ENCODE measurements around the gene SDCCAG8. TPM values are rescaled to one million over a fixed set of nuclear protein-coding genes. Genes with fewer than 3 reads are reported as not detected.

SDCCAG8 gene
- total and polyA plus RNA-seq, 4 donors = 8.5 to 25.8 (median 17.5) TPM

DNA sequence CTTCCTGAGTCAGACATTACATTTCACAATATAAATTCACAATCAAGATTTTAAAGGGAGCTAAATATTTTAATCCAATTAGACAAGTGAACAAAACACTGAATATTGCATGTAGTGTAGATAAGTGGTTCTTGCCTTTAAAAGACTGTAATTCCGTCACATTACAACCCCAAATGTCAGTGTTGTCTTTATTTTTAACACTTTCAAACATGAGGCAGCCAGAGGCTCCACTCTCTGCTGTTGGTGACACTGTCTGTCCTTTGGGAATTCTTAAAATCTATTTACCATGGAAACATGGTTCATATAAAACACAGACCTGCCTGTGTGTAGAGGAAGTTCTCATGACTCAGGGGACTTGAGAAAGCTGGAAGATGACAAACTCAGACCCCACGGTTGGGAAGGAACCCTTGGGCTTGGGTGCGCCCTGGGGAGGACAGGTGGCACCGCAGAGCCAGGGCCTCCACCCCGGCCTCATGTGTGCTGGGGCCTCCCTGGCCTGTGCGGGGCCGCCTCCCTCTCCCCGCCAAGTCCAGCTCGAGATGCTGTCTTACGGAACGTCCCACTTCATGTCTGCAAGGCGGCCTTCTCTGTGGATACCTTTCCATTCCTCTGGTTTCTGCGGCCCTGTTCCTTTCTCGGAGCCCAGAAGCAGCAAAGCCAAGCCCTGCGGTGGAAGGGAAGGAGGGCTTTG lies 239.0 kb downstream of the SDCCAG8 start:
- no peak for DNase-seq (ENCODE audit: low spot score)
- H3K27ac ChIP-seq (ENCODE audit: low read depth in 1 of 2, low read length in 2 of 2) = peak overlapping the region; percentile 92

DNA sequence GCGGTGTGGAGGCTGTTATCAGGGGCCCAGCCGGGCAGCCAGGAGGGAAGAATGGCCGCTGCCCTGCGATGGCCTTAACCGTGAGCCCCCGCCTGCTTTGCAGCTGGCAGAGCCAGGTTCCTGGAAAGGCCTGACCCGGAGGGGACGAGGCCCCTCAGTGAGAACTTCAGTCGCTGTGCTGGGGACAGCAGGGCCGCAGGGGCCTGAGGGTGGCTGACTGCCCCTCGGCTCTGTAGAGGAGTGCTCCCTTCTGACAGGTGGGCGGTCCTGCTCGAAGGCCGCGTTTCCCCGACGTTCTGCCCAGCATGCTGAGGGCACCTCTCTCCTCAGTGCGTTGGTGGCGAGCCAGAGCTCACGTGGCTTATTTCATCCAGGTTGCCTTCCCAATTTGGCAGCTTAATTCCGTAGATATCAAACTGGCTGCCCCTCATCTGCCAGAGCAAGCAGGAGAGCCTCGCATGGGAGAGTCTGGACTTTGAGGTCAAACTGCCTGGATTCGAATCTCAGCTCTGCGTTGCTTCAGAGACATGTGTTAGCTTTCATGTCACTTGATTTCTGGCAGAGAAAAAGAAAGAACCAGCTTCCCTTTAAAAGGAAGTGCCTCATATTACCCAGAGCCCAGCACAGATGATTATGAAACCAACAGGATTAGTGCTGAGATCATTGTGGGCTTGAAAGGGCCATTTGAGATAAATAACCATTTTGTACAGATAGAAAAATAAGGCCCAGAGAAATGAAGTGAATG lies 239.8 kb downstream of the SDCCAG8 start:
- Histone ChIP-seq H3K36me3 (ENCODE audit: control insufficient read depth in 4 of 4, insufficient read depth in 3 of 4, low read depth in 1 of 4, low read length in 3 of 4) (no peaks in the 10 kb centered on the region), H3K9me3 (ENCODE audit: control insufficient read depth in 4 of 4, low read length in 3 of 4) (no peaks in the 10 kb centered on the region), H3K4me3 (ENCODE audit: low read depth in 1 of 3, low read length in 3 of 3) (no peak overlapping the region), H3K9ac (ENCODE audit: low read depth in 1 of 2, low read length in 2 of 2) (peak overlapping the region; percentile 51 to 76), H3K27me3 (ENCODE audit: control insufficient read depth in 4 of 4, insufficient read depth in 4 of 4, low read length in 3 of 4) (no peaks in the 10 kb centered on the region), H3K4me1 (ENCODE audit: control insufficient read depth in 4 of 4, insufficient read depth in 4 of 4, low read length in 3 of 4) (peaks cover 0 to 20% (median 6%) of the 10 kb centered on the region in 4 donors), H3K27ac (ENCODE audit: low read depth in 1 of 2, low read length in 2 of 2) (peak overlapping the region; percentile 92)
- WGBS = 56% methylated on average over 24 of the region's 24 CpGs
- TF ChIP-seq GABPA (IDR thresholded peaks at IDR 0.05 in 1 of 2, conservative IDR thresholded peaks at IDR 0.05 in 1 of 2) = peak in 1 of 2 donors; percentile 30
- peak; percentile 54 for TF ChIP-seq SP1 (IDR thresholded peaks at IDR 0.05)
- peak; percentile 64 to 93 for TF ChIP-seq HNF4A (conservative IDR thresholded peaks at IDR 0.05)
- TF ChIP-seq RAD21 (IDR thresholded peaks at IDR 0.05) = peak; percentile 22 to 50
- TF ChIP-seq, protein P1, sequence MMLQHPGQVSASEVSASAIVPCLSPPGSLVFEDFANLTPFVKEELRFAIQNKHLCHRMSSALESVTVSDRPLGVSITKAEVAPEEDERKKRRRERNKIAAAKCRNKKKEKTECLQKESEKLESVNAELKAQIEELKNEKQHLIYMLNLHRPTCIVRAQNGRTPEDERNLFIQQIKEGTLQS (IDR thresholded peaks at IDR 0.05) = no peak
- TF ChIP-seq, protein P2, sequence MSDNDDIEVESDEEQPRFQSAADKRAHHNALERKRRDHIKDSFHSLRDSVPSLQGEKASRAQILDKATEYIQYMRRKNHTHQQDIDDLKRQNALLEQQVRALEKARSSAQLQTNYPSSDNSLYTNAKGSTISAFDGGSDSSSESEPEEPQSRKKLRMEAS (IDR thresholded peaks at IDR 0.05) = peak; percentile 89
- no peak for TF ChIP-seq TAF1 (conservative IDR thresholded peaks at IDR 0.05)
- no peak for TF ChIP-seq CTCF (IDR thresholded peaks at IDR 0.05; ENCODE audit: low read depth, low read length, missing input control)
- TF ChIP-seq FOXA1 (IDR thresholded peaks at IDR 0.05) = no peak
- TF ChIP-seq HNF4G (IDR thresholded peaks at IDR 0.05) = no peak
- peak; percentile 12 for TF ChIP-seq NR2F2 (IDR thresholded peaks at IDR 0.05)
- peak in 1 of 2 donors; percentile 31 for TF ChIP-seq EGR1 (IDR thresholded peaks at IDR 0.05; ENCODE audit: low read depth in 2 of 2)
- TF ChIP-seq YY1 (IDR thresholded peaks at IDR 0.05) = peak; percentile 80
- TF ChIP-seq, protein P3, sequence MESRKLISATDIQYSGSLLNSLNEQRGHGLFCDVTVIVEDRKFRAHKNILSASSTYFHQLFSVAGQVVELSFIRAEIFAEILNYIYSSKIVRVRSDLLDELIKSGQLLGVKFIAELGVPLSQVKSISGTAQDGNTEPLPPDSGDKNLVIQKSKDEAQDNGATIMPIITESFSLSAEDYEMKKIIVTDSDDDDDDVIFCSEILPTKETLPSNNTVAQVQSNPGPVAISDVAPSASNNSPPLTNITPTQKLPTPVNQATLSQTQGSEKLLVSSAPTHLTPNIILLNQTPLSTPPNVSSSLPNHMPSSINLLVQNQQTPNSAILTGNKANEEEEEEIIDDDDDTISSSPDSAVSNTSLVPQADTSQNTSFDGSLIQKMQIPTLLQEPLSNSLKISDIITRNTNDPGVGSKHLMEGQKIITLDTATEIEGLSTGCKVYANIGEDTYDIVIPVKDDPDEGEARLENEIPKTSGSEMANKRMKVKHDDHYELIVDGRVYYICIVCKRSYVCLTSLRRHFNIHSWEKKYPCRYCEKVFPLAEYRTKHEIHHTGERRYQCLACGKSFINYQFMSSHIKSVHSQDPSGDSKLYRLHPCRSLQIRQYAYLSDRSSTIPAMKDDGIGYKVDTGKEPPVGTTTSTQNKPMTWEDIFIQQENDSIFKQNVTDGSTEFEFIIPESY (IDR thresholded peaks at IDR 0.05) = no peak
- TF ChIP-seq REST (IDR thresholded peaks at IDR 0.05) = peak; percentile 52
- peak in 1 of 2 donors; percentile 58 for TF ChIP-seq JUND (IDR thresholded peaks at IDR 0.05)
- no peak for TF ChIP-seq FOXA2 (IDR thresholded peaks at IDR 0.05)
- peak in 1 of 2 donors; percentile 82 for TF ChIP-seq RXRA (IDR thresholded peaks at IDR 0.05)
- DNase-seq (ENCODE audit: low spot score) = no peak

More for the DNA sequence above, 239.0 kb downstream of the SDCCAG8 start:
- H3K9me3 ChIP-seq (ENCODE audit: control insufficient read depth in 4 of 4, low read length in 3 of 4) = no peaks in the 10 kb centered on the region
- no peak for TF ChIP-seq JUND (IDR thresholded peaks at IDR 0.05)
- no peaks in the 10 kb centered on the region for H3K36me3 ChIP-seq (ENCODE audit: control insufficient read depth in 4 of 4, insufficient read depth in 3 of 4, low read depth in 1 of 4, low read length in 3 of 4)
- peaks cover 0 to 20% (median 6%) of the 10 kb centered on the region in 4 donors for H3K4me1 ChIP-seq (ENCODE audit: control insufficient read depth in 4 of 4, insufficient read depth in 4 of 4, low read length in 3 of 4)
- WGBS = 95% methylated on average over 15 of the region's 15 CpGs
- no peak overlapping the region for H3K4me3 ChIP-seq (ENCODE audit: low read depth in 1 of 3, low read length in 3 of 3)
- peak overlapping the region in 1 of 2 donors; percentile 30 for H3K9ac ChIP-seq (ENCODE audit: low read depth in 1 of 2, low read length in 2 of 2)
- H3K27me3 ChIP-seq (ENCODE audit: control insufficient read depth in 4 of 4, insufficient read depth in 4 of 4, low read length in 3 of 4) = no peaks in the 10 kb centered on the region
